Limb (tissue), 2 donors: ENCODE results near the gene SLC31A2.

ENCODE experiments used
- DNase-seq, 2 donors: peaks; one replicate each; pipeline ENCODE4 v3.0.0-alpha.2; 2016; ENCODE audit errors: extremely low spot score in 2 of 2

Gene SLC31A2

GRCh38 chr9:113185271-113185670 is 34.5 kb downstream of the SLC31A2 start:
- DNase-seq = no peak

DNA sequence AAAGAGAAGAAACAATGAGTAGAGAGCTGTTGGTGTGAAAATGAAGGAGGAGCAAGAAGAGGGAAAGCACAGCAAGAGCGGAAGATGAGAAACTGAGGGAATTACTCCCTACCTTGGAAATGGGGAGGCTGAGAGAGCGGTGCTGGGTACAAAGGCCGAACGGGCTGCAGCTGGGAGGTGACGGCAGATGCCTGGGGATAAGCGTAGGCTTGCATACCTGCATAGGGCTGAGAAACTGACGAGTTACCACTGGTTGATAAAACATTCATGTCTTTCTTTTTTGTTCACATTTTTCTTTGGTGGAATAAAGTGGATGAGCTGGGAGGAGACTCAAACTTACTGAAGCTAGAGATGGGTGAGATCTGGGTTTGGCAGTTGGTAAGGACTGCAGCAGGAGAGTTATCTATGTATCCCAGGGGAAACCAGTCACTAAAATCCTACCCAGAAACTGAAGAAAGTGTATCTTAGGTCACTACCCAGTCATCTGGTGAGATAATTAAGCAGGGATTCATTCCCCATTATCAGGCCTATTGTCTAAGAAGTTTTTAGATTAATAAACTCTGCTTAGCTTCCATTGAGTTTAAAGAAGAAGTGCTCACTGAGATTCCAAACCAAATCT is 35.4 kb downstream of the SLC31A2 start:
- DNase-seq = no peak

- no peak for DNase-seq
These were observed 37.3 kb downstream of the SLC31A2 start for GRCh38 chr9:113187929-113188595.

GRCh38 chr9:113192455-113192854 is 41.6 kb downstream of the SLC31A2 start:
- no peak for DNase-seq

GRCh38 chr9:113199683-113200329 is 49.0 kb downstream of the SLC31A2 start:
- DNase-seq = no peak

DNA sequence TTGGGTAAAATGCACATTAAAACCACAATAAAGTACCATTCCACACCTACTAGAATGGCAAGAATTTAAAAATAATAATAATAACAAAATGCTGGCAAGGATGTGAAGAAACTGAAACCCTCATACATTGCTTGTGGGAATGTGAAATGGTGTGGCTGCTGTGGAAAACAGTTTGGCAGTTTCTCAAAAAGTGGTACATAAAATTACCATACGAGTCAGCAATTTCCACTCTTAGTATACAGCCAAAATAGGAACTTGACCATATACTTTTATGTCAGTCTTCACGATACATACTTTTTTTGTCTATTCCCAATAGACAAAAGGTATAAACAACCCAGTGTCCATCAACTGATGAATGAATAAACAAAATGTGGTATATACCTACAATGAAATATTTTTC is 54.6 kb downstream of the SLC31A2 start:
- no peak for DNase-seq

DNA sequence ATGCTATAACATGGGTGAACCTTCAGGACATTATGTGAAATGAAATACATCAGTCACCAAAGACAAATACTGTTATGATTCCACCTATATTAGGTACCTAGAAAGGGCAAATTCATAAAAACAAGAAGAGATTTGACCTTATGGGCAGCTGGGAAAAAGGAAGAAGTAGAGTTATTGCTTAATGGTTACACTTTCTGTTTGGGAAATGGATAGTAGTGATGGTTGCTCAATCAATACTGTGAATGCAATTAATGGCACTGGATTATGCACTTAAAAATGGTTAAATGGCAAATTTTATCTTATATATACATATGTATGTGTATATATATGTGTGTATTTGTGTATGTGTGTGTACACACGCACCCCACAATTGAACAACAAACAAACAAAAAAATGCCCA is 55.1 kb downstream of the SLC31A2 start:
- no peak for DNase-seq

GRCh38 chr9:113210815-113211214 is 60.0 kb downstream of the SLC31A2 start:
- no peak for DNase-seq
